GM12864 (cell line): ENCODE data around the gene MAGI2.
"Not testable (repeated sequence)": the region's sequence is repeated elsewhere in the genome, so short reads cannot be mapped to it uniquely, and the experiment has no call there.

ENCODE experiments used
- DNase-seq: peaks from one replicate; pipeline ENCODE4 v3.0.0-alpha.2; 2011; ENCODE audit warnings: low read depth
- H3K4me3 ChIP-seq: 2 replicates; pipeline ENCODE4 v1.5.1; 2011; ENCODE audit warnings: mild to moderate bottlenecking, low read depth, low read length, control low read depth
- CTCF ChIP-seq: IDR thresholded peaks from 2 replicates; pipeline ENCODE4 v1.5.1; 2011; ENCODE audit warnings: low read depth, mild to moderate bottlenecking, moderate library complexity, low read length, control low read depth, inconsistent platforms; ENCODE audit errors: missing control alignments

The MAGI2 gene

DNA sequence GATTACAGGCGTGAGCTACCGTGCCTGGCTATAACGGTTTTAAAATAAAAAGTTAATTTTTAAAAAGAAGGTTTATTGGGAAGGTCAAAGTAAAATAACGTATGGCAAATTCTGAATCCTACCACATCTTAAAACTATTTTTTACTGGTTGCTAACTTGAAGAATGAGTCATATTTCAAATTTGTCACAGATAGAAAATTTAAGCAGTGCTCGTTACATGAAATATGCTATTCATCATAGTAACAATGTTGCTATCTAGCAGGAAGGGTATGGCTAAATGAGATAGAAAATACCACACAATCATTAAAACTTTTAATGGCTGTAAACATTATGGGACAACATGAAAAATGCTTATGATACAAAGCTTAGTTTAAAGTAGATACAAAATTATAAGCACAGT is 1154.4 kb downstream of the MAGI2 start:
- no peak for TF ChIP-seq CTCF
- no peak for DNase-seq

GRCh38 chr7:78296644-78297371 is 1156.7 kb downstream of the MAGI2 start:
- DNase-seq, result no peak
- no peak overlapping the region for H3K4me3 ChIP-seq
- no peak for TF ChIP-seq CTCF

More for the DNA sequence above, 1154.4 kb downstream of the MAGI2 start:
- no peak overlapping the region for H3K4me3 ChIP-seq

GRCh38 chr7:78296046-78296597 is 1157.3 kb downstream of the MAGI2 start:
- no peak for TF ChIP-seq CTCF
- no peak for DNase-seq

DNA sequence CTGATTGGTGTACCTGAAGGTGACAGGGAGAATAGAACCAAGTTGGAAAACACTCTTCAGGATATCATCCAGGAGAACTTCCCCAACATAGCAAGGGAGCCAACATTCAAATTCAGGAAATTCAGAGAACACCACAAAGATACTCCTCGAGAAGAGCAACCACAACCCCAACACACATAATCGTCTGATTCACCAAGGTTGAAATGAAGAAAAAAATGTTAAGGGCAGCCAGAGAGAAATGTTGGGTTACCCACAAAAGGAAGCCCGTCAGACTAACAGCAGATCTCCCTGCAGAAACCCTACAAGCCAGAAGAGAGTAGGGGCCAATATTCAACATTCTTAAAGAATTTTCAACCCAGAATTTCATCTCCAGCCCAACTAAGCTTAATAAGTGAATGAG is 1164.0 kb downstream of the MAGI2 start:
- H3K4me3 ChIP-seq, DNase-seq: not testable (repeated sequence)

More at GRCh38 chr7:78296046-78296597, 1157.3 kb downstream of the MAGI2 start:
- no peak overlapping the region for H3K4me3 ChIP-seq

- DNase-seq, result no peak
- TF ChIP-seq CTCF, result no peak
- H3K4me3 ChIP-seq, result no peak overlapping the region
These were observed 1168.5 kb downstream of the MAGI2 start for GRCh38 chr7:78284945-78285344.

GRCh38 chr7:78280276-78280675 is 1173.2 kb downstream of the MAGI2 start:
- TF ChIP-seq CTCF, result no peak
- H3K4me3 ChIP-seq, result no peak overlapping the region
- no peak for DNase-seq

DNA sequence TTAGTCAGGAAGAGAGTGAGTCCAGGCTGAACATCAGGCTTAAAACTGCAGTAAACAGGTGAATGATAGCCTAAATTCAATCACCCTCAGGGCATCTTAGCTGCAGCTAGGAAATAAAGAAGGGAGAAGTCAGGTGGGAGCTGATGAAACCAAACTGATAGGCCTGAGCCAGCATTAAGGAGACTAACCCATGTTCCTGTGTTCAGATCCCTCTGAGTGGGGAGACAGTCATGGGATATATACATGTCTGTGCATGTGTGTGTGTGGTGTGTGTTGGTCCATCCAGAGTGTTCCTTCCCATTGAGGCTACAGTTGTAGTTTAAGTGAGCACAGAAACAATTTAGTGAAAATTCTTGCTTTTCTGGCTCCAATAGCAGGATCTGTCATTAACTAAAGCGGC is 1174.0 kb downstream of the MAGI2 start:
- no peak for TF ChIP-seq CTCF
- no peak overlapping the region for H3K4me3 ChIP-seq
- no peak for DNase-seq
